ENCODE results near the gene BDKRB1.
A peak's percentile ranks its signal among the peaks of the same experiment; 100 is the strongest.

The BDKRB1 gene

GRCh38 chr14:96255501-96256366, at the start of gene BDKRB1:
BDKRB1 (plus strand) TSS chr14:96256210; CDS start chr14:96263683, 7,473 bp downstream.
- TF ChIP-seq, protein P1, sequence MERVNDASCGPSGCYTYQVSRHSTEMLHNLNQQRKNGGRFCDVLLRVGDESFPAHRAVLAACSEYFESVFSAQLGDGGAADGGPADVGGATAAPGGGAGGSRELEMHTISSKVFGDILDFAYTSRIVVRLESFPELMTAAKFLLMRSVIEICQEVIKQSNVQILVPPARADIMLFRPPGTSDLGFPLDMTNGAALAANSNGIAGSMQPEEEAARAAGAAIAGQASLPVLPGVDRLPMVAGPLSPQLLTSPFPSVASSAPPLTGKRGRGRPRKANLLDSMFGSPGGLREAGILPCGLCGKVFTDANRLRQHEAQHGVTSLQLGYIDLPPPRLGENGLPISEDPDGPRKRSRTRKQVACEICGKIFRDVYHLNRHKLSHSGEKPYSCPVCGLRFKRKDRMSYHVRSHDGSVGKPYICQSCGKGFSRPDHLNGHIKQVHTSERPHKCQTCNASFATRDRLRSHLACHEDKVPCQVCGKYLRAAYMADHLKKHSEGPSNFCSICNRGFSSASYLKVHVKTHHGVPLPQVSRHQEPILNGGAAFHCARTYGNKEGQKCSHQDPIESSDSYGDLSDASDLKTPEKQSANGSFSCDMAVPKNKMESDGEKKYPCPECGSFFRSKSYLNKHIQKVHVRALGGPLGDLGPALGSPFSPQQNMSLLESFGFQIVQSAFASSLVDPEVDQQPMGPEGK (CRISPR knock-in tag; IDR thresholded peaks at IDR 0.05; ENCODE audit: borderline replicate concordance): no peak; the same call in 1 of the 2 replicates
- TF ChIP-seq ZFP3 (CRISPR knock-in tag; IDR thresholded peaks at IDR 0.05) (0 out of 2 replicates have a peak, but pooled peaks have one; percentile 58), ISL1 (CRISPR knock-in tag; IDR thresholded peaks at IDR 0.05) (peak; percentile 71; the same call in 1 of the 2 replicates), CREB5 (CRISPR knock-in tag; IDR thresholded peaks at IDR 0.05; ENCODE audit: low read depth) (no peak), CSDC2 (CRISPR knock-in tag; IDR thresholded peaks at IDR 0.05) (0 out of 2 replicates have a peak, but pooled peaks have one; percentile 31), RARB (CRISPR knock-in tag; IDR thresholded peaks at IDR 0.05) (0 out of 2 replicates have a peak, but pooled peaks have one; percentile 39), TOX (CRISPR knock-in tag; IDR thresholded peaks at IDR 0.05; ENCODE audit: borderline replicate concordance) (0 out of 2 replicates have a peak, but pooled peaks have one; percentile 49), BACH2 (CRISPR knock-in tag; IDR thresholded peaks at IDR 0.05; ENCODE audit: borderline replicate concordance) (no peak)
- TF ChIP-seq, protein P2, sequence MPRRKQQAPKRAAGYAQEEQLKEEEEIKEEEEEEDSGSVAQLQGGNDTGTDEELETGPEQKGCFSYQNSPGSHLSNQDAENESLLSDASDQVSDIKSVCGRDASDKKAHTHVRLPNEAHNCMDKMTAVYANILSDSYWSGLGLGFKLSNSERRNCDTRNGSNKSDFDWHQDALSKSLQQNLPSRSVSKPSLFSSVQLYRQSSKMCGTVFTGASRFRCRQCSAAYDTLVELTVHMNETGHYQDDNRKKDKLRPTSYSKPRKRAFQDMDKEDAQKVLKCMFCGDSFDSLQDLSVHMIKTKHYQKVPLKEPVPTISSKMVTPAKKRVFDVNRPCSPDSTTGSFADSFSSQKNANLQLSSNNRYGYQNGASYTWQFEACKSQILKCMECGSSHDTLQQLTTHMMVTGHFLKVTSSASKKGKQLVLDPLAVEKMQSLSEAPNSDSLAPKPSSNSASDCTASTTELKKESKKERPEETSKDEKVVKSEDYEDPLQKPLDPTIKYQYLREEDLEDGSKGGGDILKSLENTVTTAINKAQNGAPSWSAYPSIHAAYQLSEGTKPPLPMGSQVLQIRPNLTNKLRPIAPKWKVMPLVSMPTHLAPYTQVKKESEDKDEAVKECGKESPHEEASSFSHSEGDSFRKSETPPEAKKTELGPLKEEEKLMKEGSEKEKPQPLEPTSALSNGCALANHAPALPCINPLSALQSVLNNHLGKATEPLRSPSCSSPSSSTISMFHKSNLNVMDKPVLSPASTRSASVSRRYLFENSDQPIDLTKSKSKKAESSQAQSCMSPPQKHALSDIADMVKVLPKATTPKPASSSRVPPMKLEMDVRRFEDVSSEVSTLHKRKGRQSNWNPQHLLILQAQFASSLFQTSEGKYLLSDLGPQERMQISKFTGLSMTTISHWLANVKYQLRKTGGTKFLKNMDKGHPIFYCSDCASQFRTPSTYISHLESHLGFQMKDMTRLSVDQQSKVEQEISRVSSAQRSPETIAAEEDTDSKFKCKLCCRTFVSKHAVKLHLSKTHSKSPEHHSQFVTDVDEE (CRISPR knock-in tag; IDR thresholded peaks at IDR 0.05): no peak
- peak; percentile 76 for ATAC-seq

GRCh38 chr14:96206461-96206860, 49.5 kb upstream of the BDKRB1 start:
- no peak for ATAC-seq

More at GRCh38 chr14:96206461-96206860, 49.5 kb upstream of the BDKRB1 start:
- TF ChIP-seq SNAI2 (CRISPR knock-in tag; IDR thresholded peaks at IDR 0.05): no peak
- TF ChIP-seq, protein P2 (CRISPR knock-in tag; IDR thresholded peaks at IDR 0.05): no peak
- no peak for TF ChIP-seq ZFP3 (CRISPR knock-in tag; IDR thresholded peaks at IDR 0.05)
- no peak for TF ChIP-seq OSR1 (CRISPR knock-in tag; IDR thresholded peaks at IDR 0.05)
- TF ChIP-seq ARNTL (CRISPR knock-in tag; IDR thresholded peaks at IDR 0.05; ENCODE audit: borderline replicate concordance, low read depth): no peak
- no peak for TF ChIP-seq TOX (CRISPR knock-in tag; IDR thresholded peaks at IDR 0.05; ENCODE audit: borderline replicate concordance)
- no peak for TF ChIP-seq RARB (CRISPR knock-in tag; IDR thresholded peaks at IDR 0.05)
- TF ChIP-seq ZNF565 (CRISPR knock-in tag; conservative IDR thresholded peaks at IDR 0.05; ENCODE audit: low read depth): no peak
- TF ChIP-seq CSDC2 (CRISPR knock-in tag; IDR thresholded peaks at IDR 0.05): no peak
- no peak for TF ChIP-seq ESRRG (CRISPR knock-in tag; IDR thresholded peaks at IDR 0.05)
- no peak for TF ChIP-seq ZNF8 (CRISPR knock-in tag; IDR thresholded peaks at IDR 0.05)
- no peak for TF ChIP-seq ZNF70 (CRISPR knock-in tag; IDR thresholded peaks at IDR 0.05)
- TF ChIP-seq, protein P3, sequence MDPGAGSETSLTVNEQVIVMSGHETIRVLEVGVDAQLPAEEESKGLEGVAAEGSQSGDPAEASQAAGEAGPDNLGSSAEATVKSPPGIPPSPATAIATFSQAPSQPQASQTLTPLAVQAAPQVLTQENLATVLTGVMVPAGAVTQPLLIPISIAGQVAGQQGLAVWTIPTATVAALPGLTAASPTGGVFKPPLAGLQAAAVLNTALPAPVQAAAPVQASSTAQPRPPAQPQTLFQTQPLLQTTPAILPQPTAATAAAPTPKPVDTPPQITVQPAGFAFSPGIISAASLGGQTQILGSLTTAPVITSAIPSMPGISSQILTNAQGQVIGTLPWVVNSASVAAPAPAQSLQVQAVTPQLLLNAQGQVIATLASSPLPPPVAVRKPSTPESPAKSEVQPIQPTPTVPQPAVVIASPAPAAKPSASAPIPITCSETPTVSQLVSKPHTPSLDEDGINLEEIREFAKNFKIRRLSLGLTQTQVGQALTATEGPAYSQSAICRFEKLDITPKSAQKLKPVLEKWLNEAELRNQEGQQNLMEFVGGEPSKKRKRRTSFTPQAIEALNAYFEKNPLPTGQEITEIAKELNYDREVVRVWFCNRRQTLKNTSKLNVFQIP (CRISPR knock-in tag; IDR thresholded peaks at IDR 0.05; ENCODE audit: borderline replicate concordance, low read depth): no peak
- no peak for TF ChIP-seq BACH2 (CRISPR knock-in tag; IDR thresholded peaks at IDR 0.05; ENCODE audit: borderline replicate concordance)
- no peak for TF ChIP-seq PPARA (CRISPR knock-in tag; IDR thresholded peaks at IDR 0.05; ENCODE audit: borderline replicate concordance)
- no peak for TF ChIP-seq ZC3H10 (CRISPR knock-in tag; IDR thresholded peaks at IDR 0.05)
- no peak for TF ChIP-seq ZFP30 (CRISPR knock-in tag; IDR thresholded peaks at IDR 0.05)
